G401 (cell line): ENCODE results near the gene TOX2. TPM values are rescaled to one million over a fixed set of nuclear protein-coding genes. Genes with fewer than 3 reads are reported as not detected.

Source experiments
- DNase-seq: peaks from one replicate; pipeline ENCODE4 v3.0.0-alpha.2; 2015; ENCODE audit warnings: low spot score
- in situ Hi-C: cut with HindIII; loops from 2 replicates; pipeline ENCODE4 v1.10.0; 2016; ENCODE audit warnings: low sequenced_read_pairs, mixed read lengths
- total RNA-seq: library from RNA; depleted of rRNA; stranded (reverse); fragments of >200 nt; shearing (Covaris generic); gene quantifications from 2 replicates; pipeline ENCODE4 v1.2.3, GENCODE V29; 2014

TOX2 gene
- total RNA-seq, 1 experiment from 2014 or later, result not detected

GRCh38 chr20:43938017-43938655, 23.5 kb downstream of the TOX2 start:
- DNase-seq, result no peak
- in situ Hi-C loops, result no loop called here

DNA sequence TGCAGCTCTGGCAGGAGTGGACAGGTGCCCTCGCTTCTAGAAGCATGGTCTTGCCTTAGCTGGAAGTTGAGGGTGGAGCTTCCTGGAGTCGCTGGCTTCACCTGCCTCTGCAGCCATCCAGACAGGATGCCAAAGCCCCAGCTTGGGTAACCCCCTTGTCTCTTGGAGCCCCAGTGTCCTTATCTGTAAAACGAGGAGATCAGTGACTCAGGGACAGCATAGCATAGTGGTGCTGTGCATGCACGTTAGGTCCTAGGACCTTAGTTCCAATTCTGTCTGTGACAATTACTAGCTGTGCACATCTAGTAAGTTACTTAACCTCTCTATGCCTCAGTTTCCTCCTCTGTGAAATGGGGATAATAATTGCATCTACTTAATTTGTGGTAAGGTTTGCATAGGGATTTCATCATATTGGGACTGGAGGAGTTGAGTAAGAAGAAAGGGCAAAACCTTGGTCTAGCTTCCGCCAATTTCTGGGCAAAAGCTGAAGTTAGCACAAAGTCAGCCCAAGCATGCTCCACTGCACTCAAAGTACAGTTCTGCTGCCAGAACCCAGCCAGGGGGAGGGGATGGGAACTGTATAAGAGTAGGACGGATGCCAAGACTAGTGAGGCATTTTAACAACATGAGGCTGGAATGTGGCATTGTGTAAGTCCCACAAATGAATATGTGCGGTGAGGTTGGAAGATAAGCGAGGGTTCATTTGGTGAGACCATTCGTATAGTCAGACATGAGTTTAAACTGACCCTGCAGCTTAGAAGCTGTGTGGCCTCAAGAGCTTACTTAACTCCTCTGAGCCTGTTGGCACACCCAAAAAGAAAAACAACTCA, 24.5 kb downstream of the TOX2 start:
- in situ Hi-C loops, result no loop called here
- DNase-seq, result no peak

- DNase-seq, result no peak
- in situ Hi-C loops, result no loop called here
These were observed 25.1 kb downstream of the TOX2 start for GRCh38 chr20:43939762-43940121.

GRCh38 chr20:43940518-43941225, 26.0 kb downstream of the TOX2 start:
- in situ Hi-C loops, result no loop called here
- no peak for DNase-seq

- no peak for DNase-seq
- in situ Hi-C loops, result no loop called here
These were observed 27.0 kb downstream of the TOX2 start for GRCh38 chr20:43941476-43942200.

DNA sequence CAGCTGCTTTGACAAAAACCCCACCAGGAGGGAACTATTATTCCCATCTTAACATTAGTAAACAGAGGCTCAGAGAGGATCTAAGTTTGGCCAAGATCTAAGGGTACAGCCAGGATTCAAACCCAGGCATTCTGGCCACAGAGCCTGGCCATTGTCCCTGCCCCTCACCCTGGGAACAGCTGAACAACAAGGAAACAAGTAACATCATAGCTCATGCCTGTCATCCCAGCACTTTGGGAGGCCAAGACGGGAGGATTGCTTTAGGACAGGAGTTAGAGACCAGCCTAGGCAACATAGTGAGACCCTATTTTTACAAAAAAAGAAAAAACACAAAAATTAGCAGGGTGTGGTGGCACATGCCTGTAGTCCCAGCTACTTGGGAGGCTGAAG, 27.5 kb downstream of the TOX2 start:
- no peak for DNase-seq
- in situ Hi-C loops, result no loop called here

DNA sequence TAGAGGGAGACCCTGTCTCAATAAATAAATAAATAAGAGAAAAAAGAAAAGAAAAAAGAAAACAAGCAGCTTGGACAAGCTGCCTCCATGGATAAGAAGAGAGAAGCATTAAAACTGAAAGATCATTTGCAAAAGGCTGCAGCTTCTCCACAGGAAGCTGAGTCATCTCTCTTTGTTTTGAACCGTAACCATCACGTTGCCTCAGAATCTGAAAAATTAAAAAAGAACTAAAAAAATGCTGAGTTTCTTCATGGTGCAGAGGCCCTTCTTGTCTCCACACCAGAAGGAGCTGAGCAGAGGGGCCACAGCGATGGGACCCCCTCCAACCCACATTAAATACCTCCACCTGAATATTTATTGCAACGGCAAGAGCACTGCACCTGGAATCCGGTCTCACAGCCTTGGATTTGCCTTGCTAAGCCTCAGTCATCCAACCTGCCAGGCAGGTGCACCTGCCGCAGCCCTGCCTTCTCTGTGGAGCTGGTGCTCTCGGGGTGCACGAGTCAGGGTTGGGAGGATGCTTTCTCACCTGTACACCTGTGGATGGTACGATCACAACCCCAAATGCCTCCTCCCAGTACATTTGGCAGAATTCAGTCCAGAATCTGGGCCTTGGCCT, 28.1 kb downstream of the TOX2 start:
- DNase-seq, result no peak
- in situ Hi-C loops, result no loop called here

- in situ Hi-C loops, result no loop called here
- no peak for DNase-seq
These were observed 29.1 kb downstream of the TOX2 start for GRCh38 chr20:43943725-43944124.

- no peak for DNase-seq
- in situ Hi-C loops, result no loop called here
These were observed 30.1 kb downstream of the TOX2 start for GRCh38 chr20:43944653-43945235.

DNA sequence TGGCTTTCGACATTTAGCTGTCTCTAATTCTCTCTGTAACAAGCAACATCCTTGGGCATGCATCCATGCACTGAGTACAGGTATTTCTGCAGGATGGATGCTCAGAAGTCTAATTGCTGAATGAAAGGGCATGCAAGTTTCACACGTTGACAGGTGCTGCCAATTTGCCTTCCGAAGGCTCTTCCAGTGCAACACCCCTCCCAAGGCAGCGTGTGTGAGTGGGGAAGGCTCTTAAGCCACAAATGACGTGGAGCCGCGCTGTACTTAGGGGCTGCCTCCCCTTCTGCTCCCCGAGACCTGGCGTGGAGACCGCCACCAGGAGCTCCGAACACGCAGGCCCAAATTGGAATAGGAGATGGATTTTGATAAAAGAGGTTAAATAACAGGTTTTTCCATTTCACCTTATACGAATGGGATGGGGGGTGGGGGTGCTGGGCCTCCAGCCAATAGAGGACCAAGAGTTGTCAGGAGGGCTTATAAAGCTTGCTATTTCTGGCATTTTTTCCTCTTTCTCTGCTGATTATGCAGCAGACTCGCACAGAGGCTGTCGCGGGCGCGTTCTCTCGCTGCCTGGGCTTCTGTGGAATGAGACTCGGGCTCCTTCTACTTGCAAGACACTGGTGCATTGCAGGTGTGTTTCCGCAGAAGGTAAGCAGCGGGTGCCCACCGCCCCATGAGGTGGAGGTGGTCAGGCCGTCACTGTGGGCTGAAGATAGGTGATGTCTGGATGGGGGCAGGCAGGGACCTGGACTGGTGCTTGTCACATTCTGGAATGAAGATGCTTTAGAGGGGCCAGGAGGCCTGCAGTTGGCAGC, 30.9 kb downstream of the TOX2 start:
- in situ Hi-C loops, result no loop called here
- no peak for DNase-seq

DNA sequence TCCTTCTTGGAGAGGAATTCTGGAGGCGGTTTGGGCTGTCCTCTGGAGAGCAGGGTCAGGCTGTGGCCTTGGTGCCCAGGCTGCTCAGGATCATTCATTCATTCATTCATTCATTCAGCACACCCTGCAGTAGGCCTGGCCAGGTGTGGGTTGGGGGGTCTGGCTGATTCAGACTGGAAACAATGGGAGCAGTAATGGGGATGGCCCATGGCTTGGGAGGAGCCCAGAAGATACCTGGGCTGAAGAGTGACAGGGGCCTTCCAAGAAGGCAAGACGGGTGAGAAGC, 31.5 kb downstream of the TOX2 start:
- DNase-seq, result no peak
- in situ Hi-C loops, result no loop called here

GRCh38 chr20:43946659-43947315, 32.1 kb downstream of the TOX2 start:
- no peak for DNase-seq
- in situ Hi-C loops, result no loop called here

DNA sequence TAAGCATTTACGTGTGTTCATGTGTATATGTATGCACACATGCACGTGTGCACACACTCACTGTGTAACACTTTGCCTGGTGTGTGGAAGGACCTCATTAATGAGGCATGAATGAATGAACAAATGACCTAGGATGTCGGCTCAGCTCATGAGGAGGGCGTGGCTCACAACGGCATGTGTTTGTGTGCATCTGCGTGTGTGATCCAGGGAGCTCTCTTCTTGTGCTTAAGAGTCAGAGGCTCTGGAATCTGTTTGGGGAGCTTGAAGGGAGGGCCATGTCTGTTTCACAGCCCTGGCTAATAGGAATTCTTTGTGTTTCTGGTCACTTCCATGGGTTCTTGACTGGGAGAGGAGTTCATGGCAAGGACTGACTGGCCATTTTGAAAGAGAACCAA, 32.7 kb downstream of the TOX2 start:
- no peak for DNase-seq
- in situ Hi-C loops, result no loop called here

- in situ Hi-C loops, result no loop called here
These were observed 33.8 kb downstream of the TOX2 start for GRCh38 chr20:43948455-43948854.

GRCh38 chr20:43949248-43949647, 34.6 kb downstream of the TOX2 start:
- DNase-seq, result no peak
- in situ Hi-C loops, result no loop called here

More at GRCh38 chr20:43948455-43948854, 33.8 kb downstream of the TOX2 start:
- DNase-seq, result no peak

GRCh38 chr20:43949741-43950618, 35.3 kb downstream of the TOX2 start:
- no peak for DNase-seq
- in situ Hi-C loops, result no loop called here
